Hepatocyte (in vitro differentiated cells): ENCODE measurements around the gene KDM4F. TPM values are rescaled to one million over a fixed set of nuclear protein-coding genes. Genes with fewer than 3 reads are reported as not detected.

Source experiments
- DNase-seq: peaks from one replicate; pipeline ENCODE4 v3.0.0-alpha.2; 2016; ENCODE audit warnings: low spot score
- H2AFZ ChIP-seq: fragments of 200-600 bp; sonication (generic); 2 replicates; pipeline ENCODE4 v1.6.0; 2016; ENCODE audit warnings: antibody characterized with exemption, mild to moderate bottlenecking
- H3K27ac ChIP-seq: fragments of 200-600 bp; sonication (generic); 2 replicates; pipeline ENCODE4 v1.5.1; 2016; ENCODE audit warnings: mild to moderate bottlenecking
- H3K27me3 ChIP-seq: fragments of 200-600 bp; sonication (generic); 2 replicates; pipeline ENCODE4 v1.6.1; 2016
- H3K36me3 ChIP-seq: fragments of 200-600 bp; sonication (generic); replicated peaks from 2 replicates; pipeline ENCODE4 v1.5.1; 2016; ENCODE audit warnings: low read depth; ENCODE audit not compliant: insufficient read depth
- H3K4me1 ChIP-seq: fragments of 200-600 bp; sonication (generic); 2 replicates; pipeline ENCODE4 v1.5.1; 2016; ENCODE audit warnings: mild to moderate bottlenecking, moderate library complexity; ENCODE audit not compliant: insufficient read depth
- H3K4me2 ChIP-seq: fragments of 200-600 bp; sonication (generic); 2 replicates; pipeline ENCODE4 v1.6.0; 2016
- H3K4me3 ChIP-seq: fragments of 200-600 bp; sonication (generic); 2 replicates; pipeline ENCODE4 v1.5.1; 2016; ENCODE audit warnings: mild to moderate bottlenecking
- H3K79me2 ChIP-seq: fragments of 200-600 bp; sonication (generic); 2 replicates; pipeline ENCODE4 v1.6.0; 2017; ENCODE audit warnings: mild to moderate bottlenecking
- H3K9me2 ChIP-seq: fragments of 200-600 bp; sonication (generic); replicated peaks from 2 replicates; pipeline ENCODE4 v1.6.0; 2017; ENCODE audit warnings: mild to moderate bottlenecking; ENCODE audit not compliant: insufficient read depth
- H3K9me3 ChIP-seq: fragments of 200-600 bp; sonication (generic); 2 replicates; pipeline ENCODE4 v1.5.1; 2016; ENCODE audit warnings: low read depth, mild to moderate bottlenecking
- H4K20me1 ChIP-seq: fragments of 200-600 bp; sonication (generic); 2 replicates; pipeline ENCODE4 v1.6.0; 2016; ENCODE audit warnings: mild to moderate bottlenecking; ENCODE audit not compliant: insufficient read depth, poor library complexity, severe bottlenecking
- EZH2 ChIP-seq: fragments of 200-600 bp; sonication (generic); IDR thresholded peaks from 2 replicates; pipeline ENCODE4 v1.6.1; 2016; ENCODE audit warnings: antibody characterized with exemption, mild to moderate bottlenecking, borderline replicate concordance
- EZH2phosphoT487 ChIP-seq: fragments of 200-600 bp; sonication (generic); IDR thresholded peaks from one replicate; pipeline ENCODE4 v1.6.1; 2018; ENCODE audit warnings: antibody characterized with exemption, mild to moderate bottlenecking, low read depth, moderate library complexity; ENCODE audit not compliant: unreplicated experiment, severe bottlenecking
- WGBS: methylation state at CpG from one replicate; pipeline ENCODE4 v1.1.6; 2016; ENCODE audit warnings: low lambda C conversion rate; ENCODE audit errors: missing lambda C conversion rate; 5-methylcytosine and 5-hydroxymethylcytosine counted together
- polyA plus RNA-seq: library from polyadenylated mRNA; unstranded; fragments of >200 nt; fragmentation: Nextera tagmentation; extraction: Ambion mirVana; gene quantifications from 2 replicates; pipeline ENCODE4 v1.2.1, GENCODE V29; 2016
- total RNA-seq: library from RNA; depleted of rRNA; stranded (reverse); fragments of >200 nt; gene quantifications from 2 replicates; pipeline ENCODE4 v1.2.3, GENCODE V29; 2014
- TF ChIP-seq, protein P1 (sequence below): fragments of 200-600 bp; sonication (generic); IDR thresholded peaks from 2 replicates; pipeline ENCODE4 v1.5.1; 2016; ENCODE audit warnings: antibody characterized with exemption, mild to moderate bottlenecking; ENCODE audit not compliant: poor library complexity

The KDM4F gene
- total and polyA plus RNA-seq, 2 experiments from 2014 or later = not detected

DNA sequence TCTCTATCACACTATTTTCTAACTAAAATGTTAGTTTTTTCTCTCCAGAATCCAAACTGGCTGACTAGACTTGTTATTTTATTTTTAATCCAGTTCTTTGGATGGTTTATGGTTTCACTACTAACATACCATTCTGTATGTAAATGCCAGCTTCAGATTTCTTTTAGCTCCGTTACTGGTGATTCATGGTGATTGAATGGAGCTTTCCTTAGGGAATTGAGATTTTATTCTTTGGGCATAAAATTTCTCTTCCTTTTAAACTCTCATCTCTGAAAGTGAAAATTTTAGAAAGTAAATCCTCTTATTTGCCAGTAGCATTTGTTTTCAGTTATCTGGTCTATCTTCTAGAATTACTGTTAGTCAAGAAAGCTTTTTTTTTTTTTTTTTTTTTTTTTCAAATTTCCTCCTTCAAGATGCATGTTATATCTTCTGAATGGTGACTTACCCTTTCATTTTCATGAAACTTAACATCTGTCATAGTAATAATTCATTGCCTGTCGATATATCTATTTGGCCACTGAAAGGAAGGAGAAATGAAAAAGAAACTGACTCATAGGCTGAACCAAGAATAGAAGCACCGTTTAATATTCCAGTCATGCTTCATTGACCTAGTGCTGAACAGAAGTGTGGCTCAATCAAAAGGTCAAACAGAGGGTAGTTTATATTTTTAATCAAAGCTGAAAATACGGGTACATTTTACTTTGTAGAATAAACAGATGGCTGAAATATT lies 46.8 kb downstream of the KDM4F start:
- Histone ChIP-seq H3K4me1 (peaks cover 18% of the 10 kb centered on the region), H2AFZ (no peak overlapping the region), H3K4me2 (no peak overlapping the region), H3K4me3 (no peak overlapping the region), H4K20me1 (no peaks in the 10 kb centered on the region), H3K79me2 (peaks cover 24% of the 10 kb centered on the region), H3K27ac (no peak overlapping the region), H3K9me2 (no peaks in the 10 kb centered on the region), H3K27me3 (no peaks in the 10 kb centered on the region), H3K36me3 (no peaks in the 10 kb centered on the region), H3K9me3 (no peaks in the 10 kb centered on the region)
- WGBS = 86% methylated on average over 4 of the region's 4 CpGs
- no peak for DNase-seq
- TF ChIP-seq EZH2phosphoT487 (no peak), EZH2 (no peak)
- TF ChIP-seq, protein P1, sequence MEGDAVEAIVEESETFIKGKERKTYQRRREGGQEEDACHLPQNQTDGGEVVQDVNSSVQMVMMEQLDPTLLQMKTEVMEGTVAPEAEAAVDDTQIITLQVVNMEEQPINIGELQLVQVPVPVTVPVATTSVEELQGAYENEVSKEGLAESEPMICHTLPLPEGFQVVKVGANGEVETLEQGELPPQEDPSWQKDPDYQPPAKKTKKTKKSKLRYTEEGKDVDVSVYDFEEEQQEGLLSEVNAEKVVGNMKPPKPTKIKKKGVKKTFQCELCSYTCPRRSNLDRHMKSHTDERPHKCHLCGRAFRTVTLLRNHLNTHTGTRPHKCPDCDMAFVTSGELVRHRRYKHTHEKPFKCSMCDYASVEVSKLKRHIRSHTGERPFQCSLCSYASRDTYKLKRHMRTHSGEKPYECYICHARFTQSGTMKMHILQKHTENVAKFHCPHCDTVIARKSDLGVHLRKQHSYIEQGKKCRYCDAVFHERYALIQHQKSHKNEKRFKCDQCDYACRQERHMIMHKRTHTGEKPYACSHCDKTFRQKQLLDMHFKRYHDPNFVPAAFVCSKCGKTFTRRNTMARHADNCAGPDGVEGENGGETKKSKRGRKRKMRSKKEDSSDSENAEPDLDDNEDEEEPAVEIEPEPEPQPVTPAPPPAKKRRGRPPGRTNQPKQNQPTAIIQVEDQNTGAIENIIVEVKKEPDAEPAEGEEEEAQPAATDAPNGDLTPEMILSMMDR = no peak

DNA sequence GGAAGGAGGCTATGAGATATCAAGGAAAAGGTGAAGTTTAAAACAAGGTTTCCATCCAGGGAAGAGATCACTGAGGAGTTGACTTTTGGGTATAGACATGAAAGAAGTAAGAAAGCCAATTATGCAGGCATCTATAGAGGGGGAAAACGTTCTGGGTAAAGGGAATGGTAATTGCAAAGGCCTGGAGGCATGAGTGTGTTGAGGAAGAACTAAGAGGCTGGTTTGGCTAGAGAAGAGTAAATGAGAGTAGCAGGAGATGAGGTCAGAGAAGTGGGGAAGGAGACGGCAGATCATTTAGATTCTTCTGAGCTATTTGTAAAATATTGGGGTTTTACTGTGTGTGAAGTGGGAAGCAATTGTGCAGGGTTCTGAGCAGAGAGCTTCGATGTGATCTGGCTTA lies 48.0 kb downstream of the KDM4F start:
- TF ChIP-seq, protein P1 = no peak
- TF ChIP-seq EZH2 (no peak), EZH2phosphoT487 (no peak)
- Histone ChIP-seq H2AFZ (no peak overlapping the region), H3K4me3 (no peak overlapping the region), H3K4me1 (peaks cover 13% of the 10 kb centered on the region), H3K27ac (no peak overlapping the region), H3K27me3 (no peaks in the 10 kb centered on the region), H4K20me1 (no peaks in the 10 kb centered on the region), H3K9me3 (no peaks in the 10 kb centered on the region), H3K9me2 (no peaks in the 10 kb centered on the region), H3K36me3 (no peaks in the 10 kb centered on the region), H3K4me2 (no peak overlapping the region), H3K79me2 (peaks cover 15% of the 10 kb centered on the region)
- no peak for DNase-seq
- 51% methylated on average over 3 of the region's 3 CpGs for WGBS

DNA sequence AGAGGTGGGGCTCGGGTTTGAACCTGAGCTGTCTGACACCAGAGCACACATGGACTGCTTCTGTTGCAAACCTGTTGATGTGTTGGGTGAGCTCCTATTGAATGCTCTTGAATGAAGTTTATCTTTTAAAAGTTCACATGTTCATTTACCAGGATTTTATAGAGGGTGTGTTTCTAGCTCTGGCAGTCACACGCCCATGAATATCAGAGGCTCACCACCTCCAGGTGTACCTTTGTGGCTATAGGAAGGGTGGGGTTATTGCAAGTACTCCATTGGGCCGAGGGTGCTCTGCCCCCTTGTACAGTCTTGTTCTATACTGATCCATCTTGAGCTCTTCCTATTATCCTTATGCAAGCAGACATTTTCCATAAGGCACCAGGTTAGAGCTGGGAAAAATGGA lies 49.6 kb downstream of the KDM4F start:
- H3K4me1 ChIP-seq = no peaks in the 10 kb centered on the region
- no peaks in the 10 kb centered on the region for H3K9me3 ChIP-seq
- TF ChIP-seq, protein P1 = no peak
- TF ChIP-seq EZH2 (no peak), EZH2phosphoT487 (no peak)
- H3K79me2 ChIP-seq = peaks cover 15% of the 10 kb centered on the region
- H3K36me3 ChIP-seq = no peaks in the 10 kb centered on the region
- no peaks in the 10 kb centered on the region for H3K27me3 ChIP-seq
- H3K4me3 ChIP-seq = no peak overlapping the region
- no peak overlapping the region for H3K27ac ChIP-seq
- no peaks in the 10 kb centered on the region for H4K20me1 ChIP-seq
- no peak overlapping the region for H3K4me2 ChIP-seq
- WGBS = 82% methylated on average over 3 of the region's 3 CpGs
- no peaks in the 10 kb centered on the region for H3K9me2 ChIP-seq
- H2AFZ ChIP-seq = no peak overlapping the region
- no peak for DNase-seq

DNA sequence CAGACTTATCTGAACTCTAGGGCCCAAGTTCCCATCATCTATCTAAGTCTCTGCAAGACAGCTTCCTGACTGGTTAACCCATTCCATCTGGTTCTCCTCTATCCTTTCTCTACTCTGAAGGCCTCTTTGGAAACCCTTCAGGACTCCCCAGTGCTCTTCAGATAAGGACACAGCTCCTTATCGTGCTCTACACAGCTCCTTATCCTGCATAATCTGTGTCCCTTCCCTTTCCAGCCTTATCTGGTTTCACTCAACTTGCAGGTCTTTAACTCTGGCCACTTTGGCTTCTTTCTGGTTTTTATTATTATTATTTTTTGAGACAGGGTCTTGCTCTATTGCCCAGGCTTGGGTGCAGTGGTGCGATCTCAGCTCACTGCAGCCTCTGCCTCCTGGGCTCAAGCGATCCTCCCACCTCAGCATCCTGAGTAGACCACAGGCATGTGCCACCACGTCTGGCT lies 51.0 kb downstream of the KDM4F start:
- Histone ChIP-seq H3K4me2 (no peak overlapping the region), H3K27me3 (no peaks in the 10 kb centered on the region), H3K4me1 (no peaks in the 10 kb centered on the region), H3K27ac (no peak overlapping the region), H3K4me3 (no peak overlapping the region), H4K20me1 (no peaks in the 10 kb centered on the region), H2AFZ (no peak overlapping the region), H3K36me3 (no peaks in the 10 kb centered on the region), H3K79me2 (peaks cover 15% of the 10 kb centered on the region), H3K9me2 (no peaks in the 10 kb centered on the region), H3K9me3 (no peaks in the 10 kb centered on the region)
- 78% methylated on average over 4 of the region's 4 CpGs for WGBS
- no peak for TF ChIP-seq EZH2phosphoT487
- no peak for TF ChIP-seq EZH2
- TF ChIP-seq, protein P1 = no peak
- no peak for DNase-seq
